ENCODE measurements around the gene MLNR.

MLNR gene

GRCh38 chr13:49220036-49220855 is at the start of gene MLNR:
MLNR (plus strand) TSS chr13:49220338; CDS start chr13:49220338, 0 bp downstream.
- Mint-ChIP-seq H3K27ac (no peak within 1 kb of the TSS), H3K9me3 (no peaks in the 10 kb centered on the region), H3K36me3 (ENCODE audit: low read depth) (no peaks in the 10 kb centered on the region), H3K4me1 (ENCODE audit: low read depth) (peaks cover 15% of the 10 kb centered on the region), H3K27me3 (peaks cover 50% of the 10 kb centered on the region), H3K4me3 (peak within 1 kb of the TSS; percentile 68)
- intact Hi-C loops (cut with micrococcal nuclease), result no loop called here

- Mint-ChIP-seq H3K4me1 (ENCODE audit: low read depth) (peaks cover 3% of the 10 kb centered on the region), H3K4me3 (no peak overlapping the region), H3K27me3 (no peaks in the 10 kb centered on the region), H3K9me3 (no peaks in the 10 kb centered on the region), H3K27ac (no peak overlapping the region), H3K36me3 (ENCODE audit: low read depth) (peaks cover 37% of the 10 kb centered on the region)
- intact Hi-C loops (cut with micrococcal nuclease), result no loop called here
Measured at GRCh38 chr13:49171359-49171758, 48.8 kb upstream of the MLNR start.

- Mint-ChIP-seq H3K27me3 (no peaks in the 10 kb centered on the region), H3K9me3 (no peaks in the 10 kb centered on the region), H3K36me3 (ENCODE audit: low read depth) (peaks cover 38% of the 10 kb centered on the region), H3K27ac (no peak overlapping the region), H3K4me1 (ENCODE audit: low read depth) (no peaks in the 10 kb centered on the region), H3K4me3 (no peak overlapping the region)
- intact Hi-C loops (cut with micrococcal nuclease), result loop anchor here (10.0 kb wide), 1 partner anchor 189 kb away; no protein-coding TSS in a partner anchor
Measured at GRCh38 chr13:49183672-49184325, 36.3 kb upstream of the MLNR start.

GRCh38 chr13:49184621-49185020 is 35.5 kb upstream of the MLNR start:
- Mint-ChIP-seq H3K4me3 (no peak overlapping the region), H3K27ac (no peak overlapping the region), H3K27me3 (no peaks in the 10 kb centered on the region), H3K9me3 (no peaks in the 10 kb centered on the region), H3K36me3 (ENCODE audit: low read depth) (peaks cover 41% of the 10 kb centered on the region), H3K4me1 (ENCODE audit: low read depth) (no peaks in the 10 kb centered on the region)
- intact Hi-C loops (cut with micrococcal nuclease), result loop anchor here (10.0 kb wide), 1 partner anchor 190 kb away; no protein-coding TSS in a partner anchor

GRCh38 chr13:49185264-49185663 is 34.9 kb upstream of the MLNR start:
- intact Hi-C loops (cut with micrococcal nuclease), result loop anchor here (10.0 kb wide), 1 partner anchor 190 kb away; no protein-coding TSS in a partner anchor
- no peak overlapping the region for H3K4me3 Mint-ChIP-seq
- H3K9me3 Mint-ChIP-seq, result no peaks in the 10 kb centered on the region
- H3K36me3 Mint-ChIP-seq (ENCODE audit: low read depth), result peaks cover 41% of the 10 kb centered on the region
- no peaks in the 10 kb centered on the region for H3K4me1 Mint-ChIP-seq (ENCODE audit: low read depth)
- H3K27me3 Mint-ChIP-seq, result no peaks in the 10 kb centered on the region
- H3K27ac Mint-ChIP-seq, result no peak overlapping the region

- Mint-ChIP-seq H3K4me3 (no peak overlapping the region), H3K27ac (no peak overlapping the region)
Measured at GRCh38 chr13:49190901-49191300, 29.2 kb upstream of the MLNR start.

GRCh38 chr13:49206641-49207040 is 13.5 kb upstream of the MLNR start:
- peaks cover 67% of the 10 kb centered on the region for H3K36me3 Mint-ChIP-seq (ENCODE audit: low read depth)
- no peaks in the 10 kb centered on the region for H3K27me3 Mint-ChIP-seq

More at GRCh38 chr13:49190901-49191300, 29.2 kb upstream of the MLNR start:
- H3K27me3 Mint-ChIP-seq, result no peaks in the 10 kb centered on the region
- intact Hi-C loops (cut with micrococcal nuclease), result no loop called here
- H3K9me3 Mint-ChIP-seq, result no peaks in the 10 kb centered on the region
- H3K4me1 Mint-ChIP-seq (ENCODE audit: low read depth), result no peaks in the 10 kb centered on the region
- H3K36me3 Mint-ChIP-seq (ENCODE audit: low read depth), result peaks cover 81% of the 10 kb centered on the region

GRCh38 chr13:49208619-49209018 is 11.5 kb upstream of the MLNR start:
- H3K27me3 Mint-ChIP-seq, result no peaks in the 10 kb centered on the region
- peaks cover 67% of the 10 kb centered on the region for H3K36me3 Mint-ChIP-seq (ENCODE audit: low read depth)
- intact Hi-C loops (cut with micrococcal nuclease), result no loop called here
- H3K9me3 Mint-ChIP-seq, result no peaks in the 10 kb centered on the region
- no peak overlapping the region for H3K4me3 Mint-ChIP-seq
- peaks cover under 1% of the 10 kb centered on the region for H3K4me1 Mint-ChIP-seq (ENCODE audit: low read depth)
- no peak overlapping the region for H3K27ac Mint-ChIP-seq

More at GRCh38 chr13:49206641-49207040, 13.5 kb upstream of the MLNR start:
- no peaks in the 10 kb centered on the region for H3K9me3 Mint-ChIP-seq
- H3K4me3 Mint-ChIP-seq, result no peak overlapping the region
- no peaks in the 10 kb centered on the region for H3K4me1 Mint-ChIP-seq (ENCODE audit: low read depth)
- H3K27ac Mint-ChIP-seq, result no peak overlapping the region
- intact Hi-C loops (cut with micrococcal nuclease), result no loop called here

GRCh38 chr13:49210114-49210513 is 10.0 kb upstream of the MLNR start:
- Mint-ChIP-seq H3K4me1 (ENCODE audit: low read depth) (peaks cover 16% of the 10 kb centered on the region), H3K27me3 (no peaks in the 10 kb centered on the region), H3K36me3 (ENCODE audit: low read depth) (peaks cover 52% of the 10 kb centered on the region), H3K27ac (no peak overlapping the region), H3K4me3 (no peak overlapping the region), H3K9me3 (no peaks in the 10 kb centered on the region)
- intact Hi-C loops (cut with micrococcal nuclease), result no loop called here

- H3K4me1 Mint-ChIP-seq (ENCODE audit: low read depth), result peaks cover 19% of the 10 kb centered on the region
Measured at GRCh38 chr13:49210669-49211068, 9.5 kb upstream of the MLNR start.

GRCh38 chr13:49213539-49213938 is 6.6 kb upstream of the MLNR start:
- Mint-ChIP-seq H3K9me3 (no peaks in the 10 kb centered on the region), H3K36me3 (ENCODE audit: low read depth) (peaks cover 26% of the 10 kb centered on the region), H3K27me3 (peaks cover 12% of the 10 kb centered on the region), H3K4me1 (ENCODE audit: low read depth) (peaks cover 19% of the 10 kb centered on the region), H3K4me3 (no peak overlapping the region), H3K27ac (no peak overlapping the region)
- intact Hi-C loops (cut with micrococcal nuclease), result no loop called here

More at GRCh38 chr13:49210669-49211068, 9.5 kb upstream of the MLNR start:
- H3K4me3 Mint-ChIP-seq, result no peak overlapping the region
- no peaks in the 10 kb centered on the region for H3K9me3 Mint-ChIP-seq
- peaks cover 47% of the 10 kb centered on the region for H3K36me3 Mint-ChIP-seq (ENCODE audit: low read depth)
- intact Hi-C loops (cut with micrococcal nuclease), result no loop called here
- H3K27me3 Mint-ChIP-seq, result no peaks in the 10 kb centered on the region
- H3K27ac Mint-ChIP-seq, result no peak overlapping the region

- intact Hi-C loops (cut with micrococcal nuclease), result no loop called here
Measured at GRCh38 chr13:49213997-49214916, 5.9 kb upstream of the MLNR start.

GRCh38 chr13:49214917-49215376 is 5.2 kb upstream of the MLNR start:
- Mint-ChIP-seq H3K4me3 (no peak overlapping the region), H3K27ac (peak overlapping the region; percentile 54), H3K36me3 (ENCODE audit: low read depth) (peaks cover 21% of the 10 kb centered on the region), H3K9me3 (no peaks in the 10 kb centered on the region), H3K4me1 (ENCODE audit: low read depth) (peaks cover 26% of the 10 kb centered on the region), H3K27me3 (peaks cover 26% of the 10 kb centered on the region)
- intact Hi-C loops (cut with micrococcal nuclease), result no loop called here

More at GRCh38 chr13:49213997-49214916, 5.9 kb upstream of the MLNR start:
- Mint-ChIP-seq H3K9me3 (no peaks in the 10 kb centered on the region), H3K27ac (peak overlapping the region; percentile 54), H3K4me3 (no peak overlapping the region), H3K27me3 (peaks cover 19% of the 10 kb centered on the region), H3K4me1 (ENCODE audit: low read depth) (peaks cover 20% of the 10 kb centered on the region), H3K36me3 (ENCODE audit: low read depth) (peaks cover 26% of the 10 kb centered on the region)

All from dendritic cell treated with granulocyte-macrophage colony-stimulating factor and Interleukin-4, amounts not matched to agents 40 ng/mL and 50 ng/mL, for 4 days (primary cell).